ENCODE results near the gene SLC22A3. TPM values are rescaled to one million over a fixed set of nuclear protein-coding genes. Genes with fewer than 3 reads are reported as not detected.

Gene SLC22A3
- polyA plus RNA-seq, 1 of the 3 experiments (the other 2 are of a cell fraction) = not detected

- H3F3A ChIP-seq (replicated peaks; ENCODE audit: insufficient read depth) = no peaks in the 10 kb centered on the region
- no peaks in the 10 kb centered on the region for H4K20me1 ChIP-seq (ENCODE audit: insufficient read depth)
- H3K27ac ChIP-seq (ENCODE audit: low read depth in 2 of 2, low read length in 1 of 2) = no peak overlapping the region
- no peaks in the 10 kb centered on the region for H3K9me2 ChIP-seq
- H3K4me3 ChIP-seq (ENCODE audit: low read depth in 2 of 2, low read length in 1 of 2) = no peak overlapping the region
- no peaks in the 10 kb centered on the region for H3K36me3 ChIP-seq (replicated peaks in 1 of 2; ENCODE audit: control insufficient read depth in 1 of 2, insufficient read depth in 2 of 2, low read length in 1 of 2)
- no peak for TF ChIP-seq GABPA (IDR thresholded peaks at IDR 0.05; ENCODE audit: low read depth)
- TF ChIP-seq RFX5 (IDR thresholded peaks at IDR 0.05; ENCODE audit: low read length) = no peak
- no peak for TF ChIP-seq TEAD4 (IDR thresholded peaks at IDR 0.05; ENCODE audit: borderline replicate concordance, insufficient read depth)
- TF ChIP-seq TCF12 (IDR thresholded peaks at IDR 0.05) = no peak
- TF ChIP-seq MAX (IDR thresholded peaks at IDR 0.05; ENCODE audit: low read depth) = no peak
- 21% methylated on average over 5 of the region's 5 CpGs for WGBS (ENCODE audit: low lambda C conversion rate)
- H3K9ac ChIP-seq = no peak overlapping the region
- H3K4me2 ChIP-seq = no peak overlapping the region
- no peaks in the 10 kb centered on the region for H3K4me1 ChIP-seq (ENCODE audit: control insufficient read depth in 1 of 2, insufficient read depth in 2 of 2, low read depth in 1 of 2, low read length in 1 of 2)
- H3K27me3 ChIP-seq (ENCODE audit: insufficient read depth) = peaks cover 11% of the 10 kb centered on the region
- CTCF ChIA-PET = no interaction called here
- H3K79me2 ChIP-seq (ENCODE audit: insufficient read depth) = no peaks in the 10 kb centered on the region
- POLR2A ChIA-PET = no interaction called here
- no peaks in the 10 kb centered on the region for H3K9me3 ChIP-seq
- DNase-seq = no peak
- no peak overlapping the region for H2AFZ ChIP-seq (ENCODE audit: low read depth)
These were observed 89.0 kb downstream of the SLC22A3 start for GRCh38 chr6:160437154-160437553.

GRCh38 chr6:160437775-160438174 lies 89.6 kb downstream of the SLC22A3 start:
- H3K27me3 ChIP-seq (ENCODE audit: insufficient read depth) = peaks cover 11% of the 10 kb centered on the region
- H3K27ac ChIP-seq (ENCODE audit: low read depth in 2 of 2, low read length in 1 of 2) = no peak overlapping the region
- no peak overlapping the region for H3K4me2 ChIP-seq
- TF ChIP-seq TEAD4 (IDR thresholded peaks at IDR 0.05; ENCODE audit: borderline replicate concordance, insufficient read depth) = no peak
- no peak for TF ChIP-seq FOXM1 (IDR thresholded peaks at IDR 0.05; ENCODE audit: low read depth)
- TF ChIP-seq SIN3A (IDR thresholded peaks at IDR 0.05; ENCODE audit: borderline replicate concordance, low read depth, low read length) = no peak
- no peak for TF ChIP-seq JUND (IDR thresholded peaks at IDR 0.05)
- TF ChIP-seq ZBTB33 (IDR thresholded peaks at IDR 0.05; ENCODE audit: borderline replicate concordance, low read depth) = no peak
- no peak for TF ChIP-seq CHD2 (IDR thresholded peaks at IDR 0.05; ENCODE audit: low read length, partially characterized antibody)
- no peak for TF ChIP-seq MEF2A (IDR thresholded peaks at IDR 0.05; ENCODE audit: borderline replicate concordance, low read depth)
- TF ChIP-seq NFIC (IDR thresholded peaks at IDR 0.05; ENCODE audit: borderline replicate concordance) = no peak
- no peak for TF ChIP-seq FOSL2 (IDR thresholded peaks at IDR 0.05; ENCODE audit: borderline replicate concordance, low read depth)
- TF ChIP-seq USF1 (IDR thresholded peaks at IDR 0.05; ENCODE audit: borderline replicate concordance, low read depth) = no peak
- no peak for TF ChIP-seq PBX3 (IDR thresholded peaks at IDR 0.05)
- no peak for TF ChIP-seq EP300 (IDR thresholded peaks at IDR 0.05; ENCODE audit: borderline replicate concordance in 1 of 2, low read depth in 1 of 2, low read length in 1 of 2)
- TF ChIP-seq EZH2phosphoT487 (IDR thresholded peaks at IDR 0.05; ENCODE audit: borderline replicate concordance, low read depth) = no peak
- TF ChIP-seq SMC3 (IDR thresholded peaks at IDR 0.05; ENCODE audit: low read depth, low read length) = no peak
- TF ChIP-seq TCF12 (IDR thresholded peaks at IDR 0.05) = no peak
- no peak overlapping the region for H3K9ac ChIP-seq
- ChIA-PET POLR2A (no interaction called here), CTCF (no interaction called here)
- DNase-seq = no peak
- H3K9me3 ChIP-seq = no peaks in the 10 kb centered on the region
- no peaks in the 10 kb centered on the region for H3K36me3 ChIP-seq (replicated peaks in 1 of 2; ENCODE audit: control insufficient read depth in 1 of 2, insufficient read depth in 2 of 2, low read length in 1 of 2)
- no peak overlapping the region for H2AFZ ChIP-seq (ENCODE audit: low read depth)
- H3K4me3 ChIP-seq (ENCODE audit: low read depth in 2 of 2, low read length in 1 of 2) = no peak overlapping the region
- WGBS (ENCODE audit: low lambda C conversion rate) = 21% methylated on average over 4 of the region's 4 CpGs
- no peaks in the 10 kb centered on the region for H4K20me1 ChIP-seq (ENCODE audit: insufficient read depth)
- H3F3A ChIP-seq (replicated peaks; ENCODE audit: insufficient read depth) = no peaks in the 10 kb centered on the region
- H3K9me2 ChIP-seq = no peaks in the 10 kb centered on the region
- no peaks in the 10 kb centered on the region for H3K4me1 ChIP-seq (ENCODE audit: control insufficient read depth in 1 of 2, insufficient read depth in 2 of 2, low read depth in 1 of 2, low read length in 1 of 2)
- no peaks in the 10 kb centered on the region for H3K79me2 ChIP-seq (ENCODE audit: insufficient read depth)
